DOHH2 (cell line): ENCODE results near the gene NAE1.

Experiments used
- CTCF ChIP-seq: fragments of 200-600 bp; sonication (generic); IDR thresholded peaks from one replicate; pipeline ENCODE4 v1.5.1; 2014; ENCODE audit warnings: antibody characterized with exemption, mild to moderate bottlenecking, low read depth, low read length; ENCODE audit not compliant: poor library complexity, severe bottlenecking
- EZH2phosphoT487 ChIP-seq: fragments of 200-600 bp; sonication (generic); IDR thresholded peaks from 2 replicates; pipeline ENCODE4 v1.6.1; 2017; ENCODE audit warnings: borderline replicate concordance, mild to moderate bottlenecking, antibody characterized with exemption, low read length, moderate library complexity, mixed read lengths

DNA sequence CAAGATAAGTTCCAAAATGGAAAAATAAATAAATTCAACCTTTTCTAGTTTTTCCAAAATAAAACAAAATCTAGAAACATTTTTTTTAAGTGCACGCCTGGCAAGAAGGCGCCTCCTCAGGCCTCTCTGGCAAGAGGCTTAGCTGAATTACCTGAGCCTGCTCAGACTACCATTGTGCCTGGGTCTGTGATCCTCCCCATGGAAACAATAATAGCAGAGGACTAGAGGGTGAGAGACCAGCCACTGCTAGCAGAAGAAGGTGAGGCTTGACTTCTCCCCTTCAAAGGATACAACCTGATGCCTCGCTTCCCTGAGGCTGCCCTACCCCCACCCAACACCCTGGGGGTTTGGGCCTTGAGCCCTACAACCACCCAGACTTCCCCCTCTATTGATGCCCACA lies 44.2 kb downstream of the NAE1 start:
- TF ChIP-seq CTCF (no peak), EZH2phosphoT487 (no peak)
